ENCODE results near the gene EVI5L.
"Not testable (repeated sequence)": the region's sequence is repeated elsewhere in the genome, so short reads cannot be mapped to it uniquely, and the experiment has no call there.

The EVI5L gene

GRCh38 chr19:7871437-7872305 is 41.7 kb downstream of the EVI5L start:
- no peak for DNase-seq (ENCODE audit: low read depth, low spot score)

GRCh38 chr19:7872306-7873204 is 42.5 kb downstream of the EVI5L start:
- DNase-seq (ENCODE audit: low read depth, low spot score), result no peak

GRCh38 chr19:7873304-7874075 is 43.5 kb downstream of the EVI5L start:
- no peak for DNase-seq (ENCODE audit: low read depth, low spot score)

GRCh38 chr19:7874076-7874896 is 44.3 kb downstream of the EVI5L start, which contains the start of gene PRR36:
PRR36 (minus strand) TSS chr19:7874390; CDS start chr19:7873689, 701 bp downstream.
- DNase-seq (ENCODE audit: low read depth, low spot score), result no peak

GRCh38 chr19:7874897-7875273 is 44.9 kb downstream of the EVI5L start:
- no peak for DNase-seq (ENCODE audit: low read depth, low spot score)

- no peak for DNase-seq (ENCODE audit: low read depth, low spot score)
These were observed 47.3 kb downstream of the EVI5L start for GRCh38 chr19:7877249-7877836.

- DNase-seq (ENCODE audit: low read depth, low spot score), result no peak
These were observed 49.2 kb downstream of the EVI5L start for GRCh38 chr19:7879111-7879807.

- DNase-seq (ENCODE audit: low read depth, low spot score), result no peak
These were observed 49.8 kb downstream of the EVI5L start for GRCh38 chr19:7879836-7880235.

- DNase-seq (ENCODE audit: low read depth, low spot score), result no peak
These were observed 51.9 kb downstream of the EVI5L start for GRCh38 chr19:7881910-7882309.

- no peak for DNase-seq (ENCODE audit: low read depth, low spot score)
These were observed 53.1 kb downstream of the EVI5L start for GRCh38 chr19:7883105-7883504.

GRCh38 chr19:7883796-7884570 is 54.0 kb downstream of the EVI5L start:
- DNase-seq (ENCODE audit: low read depth, low spot score), result no peak

GRCh38 chr19:7885818-7886217 is 55.8 kb downstream of the EVI5L start:
- no peak for DNase-seq (ENCODE audit: low read depth, low spot score)

- no peak for DNase-seq (ENCODE audit: low read depth, low spot score)
These were observed 57.6 kb downstream of the EVI5L start for GRCh38 chr19:7887408-7888144.

GRCh38 chr19:7888145-7888825 is 58.3 kb downstream of the EVI5L start, which contains the start of gene LRRC8E:
LRRC8E (plus strand) TSS chr19:7888510; CDS start chr19:7895604, 7,094 bp downstream.
- no peak for DNase-seq (ENCODE audit: low read depth, low spot score)

- DNase-seq (ENCODE audit: low read depth, low spot score), result no peak
These were observed 58.8 kb downstream of the EVI5L start for GRCh38 chr19:7888826-7889217.

- DNase-seq (ENCODE audit: low read depth, low spot score), result not testable (repeated sequence)
These were observed 63.5 kb downstream of the EVI5L start for GRCh38 chr19:7893362-7894101.

All from iPS DF 19.7 (cell line).